Right atrium auricular region (tissue), 2 donors: ENCODE data around the gene CKAP2L. TPM values are rescaled to one million over a fixed set of nuclear protein-coding genes. Genes with fewer than 3 reads are reported as not detected.

ENCODE experiments used
- DNase-seq: peaks from one replicate; pipeline ENCODE4 v3.0.0-alpha.2; 2019; ENCODE audit warnings: low spot score
- H3K27ac ChIP-seq, 2 donors: fragments of 200-600 bp; sonication (generic); 1 replicate in 1 of 2; 2 replicates in 1 of 2; pipeline ENCODE4 v1.5.1; 2016 to 2019
- H3K27me3 ChIP-seq, 2 donors: fragments of 200-600 bp; sonication (generic); one replicate each; pipeline versions ENCODE4 v1.5.1 to v1.6.0; 2017 to 2019
- H3K36me3 ChIP-seq: fragments of 200-600 bp; sonication (generic); one replicate; pipeline ENCODE4 v1.5.1; 2016
- H3K4me1 ChIP-seq, 2 donors: fragments of 200-600 bp; sonication (generic); one replicate each; pipeline versions ENCODE4 v1.5.1 to v1.6.0; 2017 to 2019
- H3K4me3 ChIP-seq, 2 donors: fragments of 200-600 bp; sonication (generic); 1 replicate in 1 of 2; 2 replicates in 1 of 2; pipeline ENCODE4 v1.5.1; 2017 to 2019; ENCODE audit warnings: mild to moderate bottlenecking in 1 of 2, moderate library complexity in 1 of 2
- H3K9me3 ChIP-seq, 2 donors: fragments of 200-600 bp; sonication (generic); one replicate each; pipeline ENCODE4 v1.5.1; 2019
- total RNA-seq, 2 donors: library from RNA; depleted of rRNA; stranded (reverse); fragments of >200 nt; gene quantifications; one replicate each; pipeline ENCODE4 v1.1.0, GENCODE V29; 2016
- TF ChIP-seq, protein P1 (sequence below), 2 donors: fragments of 200-600 bp; sonication (generic); IDR thresholded peaks; one replicate each; pipeline ENCODE4 v1.5.1; 2019; ENCODE audit warnings: antibody characterized with exemption in 2 of 2

CKAP2L gene
- total RNA-seq, 2 donors from 2014 or later = 0.82 TPM; not detected in 1

DNA sequence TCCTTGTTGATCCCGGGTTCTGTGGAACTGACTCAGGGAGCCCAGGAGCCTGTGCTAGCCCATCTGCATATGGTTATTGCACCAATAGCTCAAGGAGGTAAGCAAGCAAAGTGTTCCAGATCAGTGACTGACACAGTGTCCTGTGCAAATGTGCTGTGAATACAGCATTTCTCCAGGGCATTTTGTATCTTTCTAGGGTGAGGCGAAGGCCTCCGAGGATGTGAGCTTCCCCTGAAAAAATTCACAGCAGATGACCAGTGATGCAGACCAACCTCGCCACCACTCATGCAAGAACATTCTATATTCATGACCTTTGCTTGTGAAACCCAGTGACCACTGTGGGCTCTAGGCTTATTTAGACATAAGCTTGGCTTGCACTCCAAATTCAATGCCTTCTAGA lies 58.8 kb downstream of the CKAP2L start:
- Histone ChIP-seq H3K9me3 (no peaks in the 10 kb centered on the region), H3K27ac (no peak overlapping the region), H3K4me3 (no peak overlapping the region), H3K36me3 (no peaks in the 10 kb centered on the region), H3K4me1 (no peaks in the 10 kb centered on the region), H3K27me3 (no peaks in the 10 kb centered on the region)
- DNase-seq = peak; percentile 32
- TF ChIP-seq, protein P1, sequence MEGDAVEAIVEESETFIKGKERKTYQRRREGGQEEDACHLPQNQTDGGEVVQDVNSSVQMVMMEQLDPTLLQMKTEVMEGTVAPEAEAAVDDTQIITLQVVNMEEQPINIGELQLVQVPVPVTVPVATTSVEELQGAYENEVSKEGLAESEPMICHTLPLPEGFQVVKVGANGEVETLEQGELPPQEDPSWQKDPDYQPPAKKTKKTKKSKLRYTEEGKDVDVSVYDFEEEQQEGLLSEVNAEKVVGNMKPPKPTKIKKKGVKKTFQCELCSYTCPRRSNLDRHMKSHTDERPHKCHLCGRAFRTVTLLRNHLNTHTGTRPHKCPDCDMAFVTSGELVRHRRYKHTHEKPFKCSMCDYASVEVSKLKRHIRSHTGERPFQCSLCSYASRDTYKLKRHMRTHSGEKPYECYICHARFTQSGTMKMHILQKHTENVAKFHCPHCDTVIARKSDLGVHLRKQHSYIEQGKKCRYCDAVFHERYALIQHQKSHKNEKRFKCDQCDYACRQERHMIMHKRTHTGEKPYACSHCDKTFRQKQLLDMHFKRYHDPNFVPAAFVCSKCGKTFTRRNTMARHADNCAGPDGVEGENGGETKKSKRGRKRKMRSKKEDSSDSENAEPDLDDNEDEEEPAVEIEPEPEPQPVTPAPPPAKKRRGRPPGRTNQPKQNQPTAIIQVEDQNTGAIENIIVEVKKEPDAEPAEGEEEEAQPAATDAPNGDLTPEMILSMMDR (IDR thresholded peaks at IDR 0.05) = no peak

DNA sequence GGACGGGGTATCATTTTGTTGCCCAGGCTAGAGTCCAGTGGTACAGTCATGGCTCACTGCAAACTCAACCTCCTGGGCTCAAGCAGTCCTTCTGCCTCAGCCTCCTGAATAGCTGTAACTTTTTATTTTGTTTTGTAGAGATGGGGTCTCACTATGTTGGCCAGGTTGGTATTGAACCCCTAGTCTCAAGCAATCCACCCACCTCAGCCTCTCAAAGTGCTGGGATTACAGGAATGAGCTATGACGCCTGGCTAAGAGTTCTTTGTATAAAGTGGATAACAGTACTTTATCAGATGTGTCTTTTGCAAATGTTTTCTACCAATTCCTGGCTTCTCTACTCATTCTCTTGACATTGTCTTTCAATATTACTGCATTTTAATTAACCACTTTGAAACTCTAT lies 60.7 kb downstream of the CKAP2L start:
- Histone ChIP-seq H3K4me3 (no peak overlapping the region), H3K9me3 (no peaks in the 10 kb centered on the region), H3K4me1 (no peaks in the 10 kb centered on the region), H3K36me3 (no peaks in the 10 kb centered on the region), H3K27ac (no peak overlapping the region), H3K27me3 (no peaks in the 10 kb centered on the region)
- no peak for DNase-seq
- TF ChIP-seq, protein P1 (IDR thresholded peaks at IDR 0.05) = no peak

DNA sequence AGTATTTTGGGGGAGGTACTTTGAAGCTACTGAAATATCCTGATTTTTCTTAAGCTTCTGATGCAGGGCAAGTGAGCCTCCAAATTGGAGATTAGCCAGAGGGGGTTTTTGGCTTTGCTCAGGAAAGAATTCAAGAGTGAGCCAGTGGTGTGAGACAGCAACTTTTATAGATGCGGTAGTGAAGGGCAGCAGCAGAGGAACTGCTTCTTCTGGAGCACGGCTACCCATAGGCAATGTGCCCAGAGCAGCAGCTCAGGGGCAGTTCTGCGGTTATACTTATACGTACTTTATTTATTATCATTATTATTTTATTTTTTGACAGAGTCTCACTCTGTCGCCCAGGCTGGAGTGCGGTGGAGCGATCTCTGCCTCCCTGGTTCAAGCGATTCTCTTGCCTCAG lies 63.4 kb downstream of the CKAP2L start:
- H3K27ac ChIP-seq = no peak overlapping the region

DNA sequence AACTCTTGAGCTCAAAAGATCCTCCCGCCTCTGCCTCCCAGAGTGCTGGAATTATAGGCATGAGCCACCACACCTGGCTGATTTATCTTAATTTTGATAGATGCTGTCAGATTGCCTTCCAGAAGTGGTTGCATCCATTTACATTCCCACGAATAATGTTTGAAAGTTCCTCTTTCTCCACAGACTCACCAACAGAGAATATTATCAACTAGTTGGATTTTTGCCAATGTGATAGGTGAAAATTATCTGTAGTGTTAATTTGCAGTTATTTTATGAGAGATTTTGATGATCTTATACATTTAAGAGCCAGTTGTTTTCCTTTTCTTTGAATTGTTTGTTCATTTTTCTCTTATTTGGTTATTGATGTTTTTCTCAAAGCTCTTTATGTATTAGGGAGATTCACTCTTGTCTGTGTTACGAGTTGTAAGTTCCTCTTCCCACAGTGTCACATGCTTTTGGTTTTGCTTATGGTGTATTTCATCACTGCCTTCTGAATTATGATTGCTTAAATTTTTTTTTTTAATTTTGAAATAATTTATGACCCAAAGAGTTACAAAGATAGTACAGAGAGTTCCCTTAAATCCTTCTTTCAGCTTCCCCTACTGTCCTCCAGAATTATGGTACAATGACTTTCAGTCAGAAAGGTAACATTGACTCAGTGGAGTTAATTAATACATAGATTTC lies 64.3 kb downstream of the CKAP2L start:
- Histone ChIP-seq H3K27ac (no peak overlapping the region), H3K36me3 (no peaks in the 10 kb centered on the region), H3K9me3 (no peaks in the 10 kb centered on the region), H3K27me3 (no peaks in the 10 kb centered on the region), H3K4me3 (no peak overlapping the region), H3K4me1 (no peaks in the 10 kb centered on the region)
- no peak for DNase-seq
- TF ChIP-seq, protein P1 (IDR thresholded peaks at IDR 0.05) = no peak

More for the DNA sequence above, 63.4 kb downstream of the CKAP2L start:
- H3K27me3 ChIP-seq = no peaks in the 10 kb centered on the region
- no peak overlapping the region for H3K4me3 ChIP-seq
- no peaks in the 10 kb centered on the region for H3K9me3 ChIP-seq
- no peaks in the 10 kb centered on the region for H3K36me3 ChIP-seq
- peak; percentile 57 for DNase-seq
- TF ChIP-seq, protein P1 (IDR thresholded peaks at IDR 0.05) = no peak
- H3K4me1 ChIP-seq = no peaks in the 10 kb centered on the region

DNA sequence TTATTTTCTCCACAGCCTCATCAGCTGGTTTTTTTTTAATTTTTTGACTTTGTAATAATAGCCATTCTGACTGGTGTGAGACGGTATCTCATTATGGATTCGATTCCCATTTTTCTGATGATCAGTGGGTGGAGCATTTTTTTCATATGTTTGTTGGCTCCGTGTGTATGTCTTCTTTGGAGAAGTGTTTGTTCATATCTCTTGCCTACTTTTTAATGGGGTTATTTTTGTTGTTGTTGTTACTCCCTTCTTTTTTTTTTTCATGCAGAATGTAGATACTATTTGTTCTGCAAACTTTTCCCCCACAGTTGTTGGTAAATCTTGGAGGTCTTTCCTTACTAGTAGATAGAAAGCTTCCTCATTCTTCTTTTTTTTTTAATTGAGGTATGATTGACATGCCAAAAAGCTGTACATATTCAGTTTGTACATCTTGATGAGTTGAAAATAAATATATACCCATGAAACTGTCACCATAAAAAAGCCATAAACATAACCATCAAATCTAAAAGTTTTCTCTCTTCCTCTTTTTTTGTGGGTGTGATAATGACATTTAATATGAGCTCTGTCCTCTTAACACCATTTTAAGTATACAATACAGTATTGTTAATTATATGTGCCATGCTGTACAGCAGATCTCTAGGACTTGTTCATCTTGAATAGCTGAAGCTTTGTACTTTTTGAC lies 65.4 kb downstream of the CKAP2L start:
- H3K27ac ChIP-seq = no peak overlapping the region
- TF ChIP-seq, protein P1 (IDR thresholded peaks at IDR 0.05) = no peak
- H3K4me3 ChIP-seq = no peak overlapping the region
- H3K9me3 ChIP-seq = no peaks in the 10 kb centered on the region
- H3K36me3 ChIP-seq = no peaks in the 10 kb centered on the region
- no peak for DNase-seq
- H3K4me1 ChIP-seq = no peaks in the 10 kb centered on the region
- H3K27me3 ChIP-seq = no peaks in the 10 kb centered on the region
